ENCODE results near the gene NOC4L. TPM values are rescaled to one million over a fixed set of nuclear protein-coding genes. Genes with fewer than 3 reads are reported as not detected.

NOC4L gene
- total RNA-seq, 1 donor = 13.2 TPM

- no peak overlapping the region for H3K4me3 ChIP-seq (ENCODE audit: low read depth, low read length)
- peak; percentile 18 for DNase-seq (ENCODE audit: low read depth)
- TF ChIP-seq CTCF (IDR thresholded peaks at IDR 0.05; ENCODE audit: insufficient read depth, low read length) = no peak
Measured at GRCh38 chr12:132161036-132161781, 17.0 kb downstream of the NOC4L start.

GRCh38 chr12:132161796-132162507, 17.7 kb downstream of the NOC4L start:
- H3K4me3 ChIP-seq (ENCODE audit: low read depth, low read length) = no peak overlapping the region
- TF ChIP-seq CTCF (IDR thresholded peaks at IDR 0.05; ENCODE audit: insufficient read depth, low read length) = no peak
- no peak for DNase-seq (ENCODE audit: low read depth)

GRCh38 chr12:132162508-132163031, 18.3 kb downstream of the NOC4L start:
- DNase-seq (ENCODE audit: low read depth) = peak; percentile 76
- TF ChIP-seq CTCF (IDR thresholded peaks at IDR 0.05; ENCODE audit: insufficient read depth, low read length) = no peak
- peak overlapping the region; percentile 22 for H3K4me3 ChIP-seq (ENCODE audit: low read depth, low read length)

- TF ChIP-seq CTCF (IDR thresholded peaks at IDR 0.05; ENCODE audit: insufficient read depth, low read length) = no peak
- H3K4me3 ChIP-seq (ENCODE audit: low read depth, low read length) = peak overlapping the region; percentile 22
- no peak for DNase-seq (ENCODE audit: low read depth)
Measured at GRCh38 chr12:132163041-132163910, 19.0 kb downstream of the NOC4L start.

- peak; percentile 41 for TF ChIP-seq CTCF (IDR thresholded peaks at IDR 0.05; ENCODE audit: insufficient read depth, low read length)
- DNase-seq (ENCODE audit: low read depth) = no peak
- no peak overlapping the region for H3K4me3 ChIP-seq (ENCODE audit: low read depth, low read length)
Measured at GRCh38 chr12:132163911-132164288, 19.6 kb downstream of the NOC4L start.

- TF ChIP-seq CTCF (IDR thresholded peaks at IDR 0.05; ENCODE audit: insufficient read depth, low read length) = no peak
- no peak for DNase-seq (ENCODE audit: low read depth)
- no peak overlapping the region for H3K4me3 ChIP-seq (ENCODE audit: low read depth, low read length)
Measured at GRCh38 chr12:132164426-132164825, 20.2 kb downstream of the NOC4L start.
